Measurements from ENCODE around the gene GAS2L2. TPM values are rescaled to one million over a fixed set of nuclear protein-coding genes. Genes with fewer than 3 reads are reported as not detected.
"Not testable (repeated sequence)": the region's sequence is repeated elsewhere in the genome, so short reads cannot be mapped to it uniquely, and the experiment has no call there.

Gene GAS2L2
- total RNA-seq, 1 donor from 2014 or later = 3.1 TPM

DNA sequence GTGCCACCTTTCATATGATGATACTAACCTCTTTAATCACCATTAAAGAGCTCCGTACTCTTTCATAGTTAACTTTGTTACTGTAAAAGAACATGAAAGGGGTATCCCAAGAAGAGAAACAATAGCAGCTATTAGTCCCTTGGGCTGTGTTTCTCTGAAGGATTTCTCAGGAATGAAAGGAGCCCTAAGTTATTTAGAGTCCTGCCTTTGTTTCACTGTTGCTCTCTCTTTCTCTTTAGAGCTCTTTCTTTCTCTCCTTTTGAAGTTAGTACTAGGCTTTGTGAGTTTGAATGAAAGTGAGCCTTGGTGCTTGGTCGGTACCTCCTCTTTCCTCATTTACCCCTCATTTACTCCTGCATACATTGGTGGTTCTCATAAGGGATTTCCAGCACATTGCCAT is 42.1 kb downstream of the GAS2L2 start:
- no peak overlapping the region for H3K4me3 ChIP-seq
- no peak overlapping the region for H3K27ac ChIP-seq
- H3K36me3 ChIP-seq = peaks cover 72% of the 10 kb centered on the region
- intact Hi-C loops (cut with DNase I) = no loop called here
- H3K4me1 ChIP-seq = peaks cover 37% of the 10 kb centered on the region
- DNase-seq (no peak), ATAC-seq (no peak)
- TF ChIP-seq, protein P1, sequence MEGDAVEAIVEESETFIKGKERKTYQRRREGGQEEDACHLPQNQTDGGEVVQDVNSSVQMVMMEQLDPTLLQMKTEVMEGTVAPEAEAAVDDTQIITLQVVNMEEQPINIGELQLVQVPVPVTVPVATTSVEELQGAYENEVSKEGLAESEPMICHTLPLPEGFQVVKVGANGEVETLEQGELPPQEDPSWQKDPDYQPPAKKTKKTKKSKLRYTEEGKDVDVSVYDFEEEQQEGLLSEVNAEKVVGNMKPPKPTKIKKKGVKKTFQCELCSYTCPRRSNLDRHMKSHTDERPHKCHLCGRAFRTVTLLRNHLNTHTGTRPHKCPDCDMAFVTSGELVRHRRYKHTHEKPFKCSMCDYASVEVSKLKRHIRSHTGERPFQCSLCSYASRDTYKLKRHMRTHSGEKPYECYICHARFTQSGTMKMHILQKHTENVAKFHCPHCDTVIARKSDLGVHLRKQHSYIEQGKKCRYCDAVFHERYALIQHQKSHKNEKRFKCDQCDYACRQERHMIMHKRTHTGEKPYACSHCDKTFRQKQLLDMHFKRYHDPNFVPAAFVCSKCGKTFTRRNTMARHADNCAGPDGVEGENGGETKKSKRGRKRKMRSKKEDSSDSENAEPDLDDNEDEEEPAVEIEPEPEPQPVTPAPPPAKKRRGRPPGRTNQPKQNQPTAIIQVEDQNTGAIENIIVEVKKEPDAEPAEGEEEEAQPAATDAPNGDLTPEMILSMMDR (IDR thresholded peaks at IDR 0.05) = no peak
- no peaks in the 10 kb centered on the region for H3K27me3 ChIP-seq (ENCODE audit: low read depth)
- no peaks in the 10 kb centered on the region for H3K9me3 ChIP-seq

DNA sequence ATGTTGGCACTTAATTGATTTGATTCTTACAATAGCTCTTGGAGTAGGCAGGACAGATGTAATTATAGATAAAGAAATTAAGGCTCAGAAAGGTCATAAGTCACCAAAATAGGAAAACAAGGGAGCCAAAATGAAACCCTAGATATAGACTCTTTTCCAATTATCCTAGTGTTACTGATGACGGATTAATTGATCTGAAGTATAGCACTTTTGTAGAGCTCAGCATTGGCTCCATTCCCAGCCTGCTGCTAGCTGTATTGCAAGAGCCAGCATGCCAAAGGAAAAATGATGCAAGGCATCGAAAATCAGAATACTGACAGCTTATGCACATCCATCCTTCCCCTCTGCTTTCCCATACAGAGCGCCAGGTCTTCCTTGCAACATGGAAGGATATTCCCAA is 43.2 kb downstream of the GAS2L2 start:
- peaks cover 36% of the 10 kb centered on the region for H3K4me1 ChIP-seq
- peaks cover 64% of the 10 kb centered on the region for H3K36me3 ChIP-seq
- no peaks in the 10 kb centered on the region for H3K27me3 ChIP-seq (ENCODE audit: low read depth)
- TF ChIP-seq, protein P1 (IDR thresholded peaks at IDR 0.05) = no peak
- no peak for ATAC-seq
- no peaks in the 10 kb centered on the region for H3K9me3 ChIP-seq
- intact Hi-C loops (cut with DNase I) = no loop called here
- no peak overlapping the region for H3K27ac ChIP-seq
- no peak overlapping the region for H3K4me3 ChIP-seq
- no peak for DNase-seq

DNA sequence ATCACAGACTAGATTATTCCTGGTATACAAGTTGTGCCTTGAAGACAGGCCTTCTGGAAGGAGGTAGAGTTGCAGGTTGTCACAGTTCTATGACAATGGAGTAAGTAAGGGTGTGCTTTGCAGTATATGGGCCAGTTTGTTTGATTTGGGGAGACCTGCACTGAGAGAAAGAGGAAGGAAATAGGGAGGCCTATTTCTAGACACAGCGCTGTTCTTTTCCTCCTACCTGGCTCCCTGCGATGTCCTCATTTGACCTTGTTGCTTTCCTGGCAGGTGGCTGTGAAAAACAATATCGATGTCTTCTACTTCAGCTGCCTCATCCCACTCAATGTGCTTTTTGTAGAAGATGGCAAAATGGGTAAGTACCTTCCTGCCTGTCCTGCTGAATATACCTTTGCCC is 44.1 kb downstream of the GAS2L2 start:
- H3K4me1 ChIP-seq = peaks cover 34% of the 10 kb centered on the region
- H3K9me3 ChIP-seq = no peaks in the 10 kb centered on the region
- ATAC-seq = no peak
- peaks cover 55% of the 10 kb centered on the region for H3K36me3 ChIP-seq
- intact Hi-C loops (cut with DNase I) = no loop called here
- no peak overlapping the region for H3K27ac ChIP-seq
- no peak overlapping the region for H3K4me3 ChIP-seq
- H3K27me3 ChIP-seq (ENCODE audit: low read depth) = no peaks in the 10 kb centered on the region
- TF ChIP-seq, protein P1 (IDR thresholded peaks at IDR 0.05) = no peak
- no peak for DNase-seq

DNA sequence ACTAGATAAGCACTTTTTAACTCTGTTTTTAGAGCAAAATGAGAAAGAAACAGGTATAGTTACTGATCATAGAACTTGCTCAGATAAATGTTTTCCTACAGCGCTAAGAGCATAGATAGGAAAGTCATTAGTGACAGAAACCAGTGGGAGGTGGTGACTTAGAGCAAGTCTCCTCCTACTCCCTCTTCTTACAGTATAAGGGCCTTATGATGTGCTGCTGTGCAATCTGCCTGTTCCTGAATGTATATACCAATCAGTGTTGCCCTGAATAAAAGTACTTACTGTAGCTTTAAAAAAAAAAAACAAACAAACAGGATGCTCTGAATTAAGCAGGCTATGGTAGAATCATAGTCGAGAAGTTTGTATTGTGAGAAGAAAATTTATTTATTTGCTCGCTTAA is 44.9 kb downstream of the GAS2L2 start:
- Histone ChIP-seq H3K27ac (no peak overlapping the region), H3K4me1 (peaks cover 26% of the 10 kb centered on the region), H3K36me3 (peaks cover 47% of the 10 kb centered on the region), H3K9me3 (no peaks in the 10 kb centered on the region), H3K27me3 (ENCODE audit: low read depth) (no peaks in the 10 kb centered on the region), H3K4me3 (no peak overlapping the region)
- DNase-seq (no peak), ATAC-seq (no peak)
- intact Hi-C loops (cut with DNase I) = no loop called here
- TF ChIP-seq, protein P1 (IDR thresholded peaks at IDR 0.05) = no peak

DNA sequence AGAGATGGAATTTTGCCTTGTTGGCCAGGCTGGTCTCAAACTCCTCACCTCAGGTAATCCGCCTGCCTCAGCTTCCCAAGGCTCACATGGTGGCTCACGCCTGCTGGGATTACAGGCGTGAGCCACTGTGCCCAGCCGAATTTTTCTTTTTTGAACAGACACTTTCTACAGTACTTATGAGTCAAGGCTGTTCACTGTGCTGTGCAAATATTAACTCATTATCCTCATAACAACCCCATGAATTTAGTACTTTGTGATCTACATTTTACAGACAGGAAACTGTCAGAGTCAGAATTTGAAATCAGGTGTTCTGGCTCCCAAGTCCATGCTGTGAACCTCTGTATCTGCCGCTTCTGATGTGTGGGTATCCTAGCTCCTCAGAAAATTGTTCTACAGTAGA is 47.3 kb downstream of the GAS2L2 start:
- Histone ChIP-seq H3K27ac (no peak overlapping the region), H3K27me3 (ENCODE audit: low read depth) (no peaks in the 10 kb centered on the region), H3K36me3 (peaks cover 27% of the 10 kb centered on the region), H3K4me1 (peaks cover 18% of the 10 kb centered on the region), H3K9me3 (no peaks in the 10 kb centered on the region), H3K4me3 (no peak overlapping the region)
- ATAC-seq (peak in 1 of 2 donors; percentile 82), DNase-seq (no peak)
- intact Hi-C loops (cut with DNase I) = no loop called here
- TF ChIP-seq, protein P1 (IDR thresholded peaks at IDR 0.05) = no peak

DNA sequence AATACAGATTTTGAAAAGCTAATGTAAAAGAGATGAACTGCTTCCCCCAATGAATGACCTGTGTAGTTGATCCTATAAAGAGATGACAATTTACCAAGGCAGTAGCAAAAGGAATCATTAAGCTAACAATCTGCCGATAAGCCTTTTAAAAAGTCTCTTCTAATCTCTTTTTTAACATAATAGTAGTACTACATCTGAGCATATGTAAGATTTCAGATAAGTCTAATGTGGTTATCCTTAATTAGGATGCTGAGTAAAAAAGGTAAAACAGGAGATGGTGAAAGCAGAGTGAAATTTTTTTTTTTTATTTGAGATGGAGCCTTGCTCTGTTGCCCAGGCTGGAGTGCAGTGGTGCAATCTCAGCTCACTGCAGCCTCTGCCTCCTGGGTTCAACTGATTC is 47.8 kb downstream of the GAS2L2 start:
- no peak overlapping the region for H3K4me3 ChIP-seq
- H3K4me1 ChIP-seq = peaks cover 18% of the 10 kb centered on the region
- H3K36me3 ChIP-seq = peaks cover 23% of the 10 kb centered on the region
- intact Hi-C loops (cut with DNase I) = no loop called here
- TF ChIP-seq, protein P1 (IDR thresholded peaks at IDR 0.05) = no peak
- no peaks in the 10 kb centered on the region for H3K9me3 ChIP-seq
- no peak for DNase-seq
- H3K27ac ChIP-seq = no peak overlapping the region
- H3K27me3 ChIP-seq (ENCODE audit: low read depth) = no peaks in the 10 kb centered on the region
- no peak for ATAC-seq

DNA sequence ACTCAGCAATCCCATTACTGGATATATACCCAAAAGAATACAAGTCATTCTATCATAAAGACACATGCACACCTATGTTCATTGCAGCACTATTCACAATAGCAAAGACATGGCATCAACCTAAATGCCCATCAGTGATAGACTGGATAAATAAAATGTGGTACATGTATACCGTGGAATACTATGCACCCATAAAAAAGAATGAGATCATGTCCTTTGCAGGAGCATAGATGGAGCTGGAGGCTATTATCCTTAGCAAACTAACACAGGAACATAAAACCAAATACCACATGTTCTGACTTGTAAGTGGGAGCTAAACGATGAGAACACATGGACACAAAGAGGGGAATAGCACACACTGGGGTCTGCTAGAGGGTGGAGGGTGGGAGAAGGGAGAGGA is 49.7 kb downstream of the GAS2L2 start:
- H3K27ac ChIP-seq; H3K27me3 ChIP-seq (ENCODE audit: low read depth); intact Hi-C loops (cut with DNase I); H3K36me3 ChIP-seq; H3K4me3 ChIP-seq; ATAC-seq; H3K9me3 ChIP-seq; DNase-seq: not testable (repeated sequence)
- H3K4me1 ChIP-seq = peaks cover 17% of the 10 kb centered on the region

All from lower lobe of right lung (tissue), 2 donors.